ENCODE data around the gene RNF44. TPM values are rescaled to one million over a fixed set of nuclear protein-coding genes. Genes with fewer than 3 reads are reported as not detected.
A peak's percentile ranks its signal among the peaks of the same experiment; 100 is the strongest.

The RNF44 gene
- total and polyA plus RNA-seq, 2 of the 13 experiments (the other 11 are each of a cell fraction or from before 2014, with no cell fraction given), result 9.2 to 16.8 TPM

DNA sequence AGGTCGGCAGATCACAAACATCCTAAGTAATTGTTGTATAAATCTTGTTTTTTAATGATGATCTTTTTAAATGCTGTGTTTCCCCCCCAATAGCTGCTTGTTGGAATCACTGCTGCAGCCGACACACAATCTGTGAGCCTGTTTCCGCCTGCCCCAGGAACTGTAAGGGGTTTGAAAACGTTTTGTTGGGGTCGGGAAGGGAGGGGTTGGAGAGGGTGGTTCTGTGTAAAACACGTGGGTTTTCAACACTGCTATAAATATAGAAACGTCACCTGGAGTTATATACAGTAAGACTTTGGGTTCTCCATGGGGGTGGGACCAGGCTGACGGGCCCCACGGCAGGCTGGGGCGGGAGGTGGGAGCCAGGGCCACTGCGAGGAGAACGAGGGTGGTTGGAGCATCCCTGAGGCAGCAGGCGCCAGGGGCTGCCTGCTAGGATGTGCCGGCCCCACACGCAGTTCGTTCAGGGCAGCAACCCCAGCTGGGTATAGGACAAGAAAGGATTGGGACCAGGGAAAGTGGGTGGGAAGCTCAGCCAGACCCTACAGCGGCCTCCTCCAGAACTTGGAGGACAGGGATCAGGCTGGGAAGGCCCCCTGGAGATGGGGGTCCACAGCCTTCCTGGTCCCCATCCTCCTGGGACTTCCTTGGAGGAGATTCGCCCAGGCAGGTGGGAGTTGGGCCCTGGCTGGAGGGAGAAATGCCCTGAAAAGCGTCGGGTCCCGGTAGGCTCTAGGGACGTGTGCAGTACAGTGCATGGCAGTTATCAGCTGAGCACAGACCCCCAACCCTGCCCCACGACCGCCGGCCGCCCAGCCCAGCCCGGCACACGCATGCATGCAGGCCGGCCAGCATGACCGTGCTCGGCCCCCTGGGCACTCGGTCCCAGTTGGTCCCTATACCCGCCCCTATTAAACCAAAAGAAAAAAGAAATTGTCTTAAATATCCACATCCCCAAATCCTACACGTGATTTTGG is 9.7 kb downstream of the RNF44 start:
- H3K27me3 ChIP-seq (ENCODE audit: control insufficient read depth in 1 of 2, insufficient read depth in 2 of 2, low read length in 2 of 2), result no peaks in the 10 kb centered on the region; a peak in 1 of 5 replicates
- TF ChIP-seq, protein P1, sequence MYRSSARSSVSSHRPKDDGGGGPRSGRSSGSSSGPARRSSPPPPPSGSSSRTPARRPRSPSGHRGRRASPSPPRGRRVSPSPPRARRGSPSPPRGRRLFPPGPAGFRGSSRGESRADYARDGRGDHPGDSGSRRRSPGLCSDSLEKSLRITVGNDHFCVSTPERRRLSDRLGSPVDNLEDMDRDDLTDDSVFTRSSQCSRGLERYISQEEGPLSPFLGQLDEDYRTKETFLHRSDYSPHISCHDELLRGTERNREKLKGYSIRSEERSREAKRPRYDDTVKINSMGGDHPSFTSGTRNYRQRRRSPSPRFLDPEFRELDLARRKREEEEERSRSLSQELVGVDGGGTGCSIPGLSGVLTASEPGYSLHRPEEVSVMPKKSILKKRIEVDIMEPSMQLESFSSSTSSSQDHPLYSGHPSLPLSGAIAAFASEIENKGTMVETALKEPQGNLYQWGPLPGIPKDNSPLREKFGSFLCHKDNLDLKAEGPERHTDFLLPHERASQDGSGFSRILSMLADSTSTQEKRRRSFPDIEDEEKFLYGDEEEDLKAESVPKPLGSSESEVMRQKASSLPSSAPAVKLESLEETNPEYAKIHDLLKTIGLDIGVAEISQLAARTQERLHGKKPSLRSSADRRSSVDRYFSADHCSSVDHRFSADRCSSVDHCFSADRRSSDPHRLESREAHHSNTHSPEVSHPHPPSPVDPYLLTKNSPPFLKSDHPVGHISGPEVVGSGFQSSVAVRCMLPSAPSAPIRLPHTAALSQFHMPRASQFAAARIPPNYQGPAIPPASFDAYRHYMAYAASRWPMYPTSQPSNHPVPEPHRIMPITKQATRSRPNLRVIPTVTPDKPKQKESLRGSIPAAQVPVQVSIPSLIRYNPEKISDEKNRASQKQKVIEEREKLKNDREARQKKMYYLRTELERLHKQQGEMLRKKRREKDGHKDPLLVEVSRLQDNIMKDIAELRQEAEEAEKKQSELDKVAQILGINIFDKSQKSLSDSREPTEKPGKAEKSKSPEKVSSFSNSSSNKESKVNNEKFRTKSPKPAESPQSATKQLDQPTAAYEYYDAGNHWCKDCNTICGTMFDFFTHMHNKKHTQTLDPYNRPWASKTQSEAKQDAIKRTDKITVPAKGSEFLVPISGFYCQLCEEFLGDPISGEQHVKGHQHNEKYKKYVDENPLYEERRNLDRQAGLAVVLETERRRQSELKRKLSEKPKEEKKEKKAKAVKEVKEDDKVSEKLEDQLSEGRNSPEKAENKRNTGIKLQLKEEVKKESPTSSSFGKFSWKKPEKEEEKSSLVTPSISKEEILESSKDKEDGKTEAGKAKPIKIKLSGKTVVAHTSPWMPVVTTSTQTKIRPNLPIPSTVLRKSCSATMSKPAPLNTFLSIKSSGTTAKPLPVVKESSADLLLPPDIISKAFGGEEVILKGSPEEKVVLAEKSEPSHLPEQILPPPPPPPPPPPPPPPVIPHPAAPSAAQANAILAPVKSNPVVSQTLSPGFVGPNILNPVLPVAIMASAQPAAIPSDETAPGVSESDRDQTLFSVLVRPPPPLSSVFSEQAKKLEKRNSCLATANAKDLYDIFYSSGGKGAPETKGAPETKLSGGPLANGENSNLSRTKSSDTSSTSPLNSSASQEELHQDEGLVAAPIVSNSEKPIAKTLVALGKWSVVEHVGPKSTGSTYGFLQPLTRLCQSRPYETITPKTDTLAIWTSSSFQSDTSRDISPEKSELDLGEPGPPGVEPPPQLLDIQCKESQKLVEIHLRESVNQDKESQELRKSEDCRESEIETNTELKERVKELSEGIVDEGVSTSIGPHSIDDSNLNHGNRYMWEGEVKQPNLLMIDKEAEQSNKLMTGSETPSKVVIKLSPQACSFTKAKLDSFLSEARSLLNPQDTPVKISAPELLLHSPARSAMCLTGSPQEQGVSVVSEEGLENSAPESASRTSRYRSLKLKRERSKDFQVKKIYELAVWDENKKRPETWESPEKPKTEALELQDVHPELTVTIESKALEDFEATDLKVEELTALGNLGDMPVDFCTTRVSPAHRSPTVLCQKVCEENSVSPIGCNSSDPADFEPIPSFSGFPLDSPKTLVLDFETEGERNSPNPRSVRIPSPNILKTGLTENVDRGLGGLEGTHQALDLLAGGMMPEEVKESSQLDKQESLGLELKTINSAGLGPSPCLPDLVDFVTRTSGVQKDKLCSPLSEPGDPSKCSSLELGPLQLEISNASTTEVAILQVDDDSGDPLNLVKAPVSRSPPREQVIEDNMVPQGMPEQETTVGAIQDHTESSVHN (CRISPR knock-in tag; IDR thresholded peaks at IDR 0.05), result no peak
- TF ChIP-seq TAF15 (IDR thresholded peaks at IDR 0.05; ENCODE audit: low read depth, low read length, poor library complexity, severe bottlenecking), result no peak
- TF ChIP-seq RBM22 (optimal IDR thresholded peaks at IDR 0.05; ENCODE audit: low read length), result peak; percentile 74
- no peak for TF ChIP-seq CEBPG (CRISPR knock-in tag; IDR thresholded peaks at IDR 0.05)
- TF ChIP-seq ZNF136 (CRISPR knock-in tag; IDR thresholded peaks at IDR 0.05; ENCODE audit: low read depth), result no peak
- TF ChIP-seq MATR3 (CRISPR knock-in tag; IDR thresholded peaks at IDR 0.05), result no peak
- TF ChIP-seq AGO2 (optimal IDR thresholded peaks at IDR 0.05; ENCODE audit: low read depth, low read length), result peak; percentile 80
- TF ChIP-seq RBFOX2 (IDR thresholded peaks at IDR 0.05; ENCODE audit: low read depth, low read length), result peak; percentile 73
- no peak for TF ChIP-seq ZNF781 (CRISPR knock-in tag; IDR thresholded peaks at IDR 0.05; ENCODE audit: borderline replicate concordance, not compliant biosample characterization)
- in situ Hi-C loops (cut with HindIII; ENCODE audit: extremely low pct_ligation_motif_present, low pct_unique_long_range_greater_than_20kb), result loop anchor here (25.0 kb wide), 1 partner anchor 835 kb away; the partner anchor contains the start of genes LMAN2 and RGS14
- no peak for DNase-seq (ENCODE audit: low spot score)
- WGBS (ENCODE audit: low lambda C conversion rate), result 94% methylated on average over 26 of the region's 34 CpGs
- intact Hi-C loops (cut with micrococcal nuclease; ENCODE audit: unreplicated experiment), result no loop called here
- no peak overlapping the region for H3K27ac ChIP-seq (ENCODE audit: extremely low read length, insufficient read depth, low read length)
- H2AFZ ChIP-seq (ENCODE audit: low read length), result no peak overlapping the region
- H3K4me3 ChIP-seq (replicated peaks in 1 of 3; ENCODE audit: insufficient read depth in 1 of 3, low read depth in 2 of 3, low read length in 3 of 3), result no peak overlapping the region
- ChIA-PET POLR2A (interaction anchor here (0.6 to 1.3 kb wide), 4 partner anchors 8 to 22 kb away, joined by 3 to 4 read pairs (median 4); partner anchors contain the start of genes CDHR2 and RNF44), CTCF (ENCODE audit: low intra/inter-chr PET ratio, low total read pairs) (no interaction called here)
- H3K36me3 ChIP-seq (replicated peaks in 1 of 2; ENCODE audit: control insufficient read depth in 1 of 2, insufficient read depth in 2 of 2, low read length in 2 of 2), result peaks cover 23 to 34% of the 10 kb centered on the region in 2 experiments
- H3K9me3 ChIP-seq (ENCODE audit: low read length), result no peaks in the 10 kb centered on the region
- ATAC-seq, result no peak
- H4K20me1 ChIP-seq (ENCODE audit: insufficient read depth, low read length), result peaks cover 6% of the 10 kb centered on the region; the same call in 1 of the 2 replicates
- no peaks in the 10 kb centered on the region for H3K4me1 ChIP-seq (ENCODE audit: insufficient read depth, low read length)
- no peak overlapping the region for H3K9ac ChIP-seq (ENCODE audit: insufficient read depth, low read depth, low read length)
- H3K79me2 ChIP-seq (ENCODE audit: insufficient read depth, low read length), result no peaks in the 10 kb centered on the region
- no peak for FAIRE-seq
- H3K4me2 ChIP-seq (ENCODE audit: low read depth, low read length), result no peak overlapping the region
- BruUV-seq (replicated peaks), result TSS peak; percentile 35

Data from HepG2 (cell line).